Activated CD8-positive, alpha-beta memory T cell treated with anti-CD3 and anti-CD28 coated beads, Interleukin-2, amount 50 U/mL, for 24 hours (primary cell): ENCODE results near the gene P3H3.

Experiments
- DNase-seq: peaks from one replicate; pipeline ENCODE4 v3.0.0-alpha.2; 2020; ENCODE audit errors: extremely low read depth

Gene P3H3

GRCh38 chr12:6807170-6807569, 21.0 kb upstream of the P3H3 start:
- no peak for DNase-seq

GRCh38 chr12:6809056-6809455, 19.2 kb upstream of the P3H3 start:
- DNase-seq, result no peak

- no peak for DNase-seq
Observed at GRCh38 chr12:6810758-6811157, 17.4 kb upstream of the P3H3 start.

GRCh38 chr12:6813363-6813762, 14.8 kb upstream of the P3H3 start:
- DNase-seq, result no peak

- no peak for DNase-seq
Observed at GRCh38 chr12:6816598-6816997, 11.6 kb upstream of the P3H3 start.

- DNase-seq, result no peak
Observed at GRCh38 chr12:6817098-6817497, 11.1 kb upstream of the P3H3 start.

GRCh38 chr12:6817662-6818157, 10.5 kb upstream of the P3H3 start:
- DNase-seq, result no peak

GRCh38 chr12:6818222-6818621, 10.0 kb upstream of the P3H3 start:
- DNase-seq, result no peak

- DNase-seq, result no peak
Observed at GRCh38 chr12:6818645-6819044, 9.6 kb upstream of the P3H3 start.

- DNase-seq, result no peak
Observed at GRCh38 chr12:6819106-6820030, 8.8 kb upstream of the P3H3 start.

GRCh38 chr12:6820166-6820565, 8.0 kb upstream of the P3H3 start:
- DNase-seq, result no peak

- no peak for DNase-seq
Observed at GRCh38 chr12:6821591-6822425, 6.4 kb upstream of the P3H3 start, which contains the start of gene GPR162. GPR162 (plus strand) TSS chr12:6821821; CDS start chr12:6823899, 2,078 bp downstream.

- DNase-seq, result no peak
Observed at GRCh38 chr12:6822426-6823135, 5.6 kb upstream of the P3H3 start.

- no peak for DNase-seq
Observed at GRCh38 chr12:6823182-6824084, 4.8 kb upstream of the P3H3 start.

GRCh38 chr12:6824085-6824775, 4.0 kb upstream of the P3H3 start:
- DNase-seq, result no peak

- no peak for DNase-seq
Observed at GRCh38 chr12:6824901-6825381, 3.3 kb upstream of the P3H3 start.

- peak; percentile 43 for DNase-seq
Observed at GRCh38 chr12:6825398-6826124, 2.6 kb upstream of the P3H3 start.

GRCh38 chr12:6826125-6826733, 2.0 kb upstream of the P3H3 start:
- DNase-seq, result no peak
